ENCODE data around the gene HDX.
"Not testable (repeated sequence)": the region's sequence is repeated elsewhere in the genome, so short reads cannot be mapped to it uniquely, and the experiment has no call there.

The HDX gene

GRCh38 chrX:84501798-84502628 is at the start of gene HDX:
Gene HDX, minus strand, starts transcription at chrX:84502453. Its CDS starts 27,056 bp downstream, at chrX:84475397.
- DNase-seq (ENCODE audit: low spot score), result peak; percentile 65

GRCh38 chrX:84541315-84541714 is 39.1 kb upstream of the HDX start:
- not testable (repeated sequence) for DNase-seq (ENCODE audit: low spot score)

- DNase-seq (ENCODE audit: low spot score), result not testable (repeated sequence)
Observed at GRCh38 chrX:84537627-84538026, 35.4 kb upstream of the HDX start.

GRCh38 chrX:84488426-84488825 is 13.8 kb downstream of the HDX start:
- no peak for DNase-seq (ENCODE audit: low spot score)

- DNase-seq (ENCODE audit: low spot score), result no peak
Observed at GRCh38 chrX:84487365-84488353, 14.6 kb downstream of the HDX start.

- no peak for DNase-seq (ENCODE audit: low spot score)
Observed at GRCh38 chrX:84479086-84479485, 23.2 kb downstream of the HDX start.

GRCh38 chrX:84477114-84477513 is 25.1 kb downstream of the HDX start:
- no peak for DNase-seq (ENCODE audit: low spot score)

GRCh38 chrX:84475596-84475995 is 26.7 kb downstream of the HDX start:
- DNase-seq (ENCODE audit: low spot score), result no peak

GRCh38 chrX:84475101-84475500 is 27.2 kb downstream of the HDX start:
- no peak for DNase-seq (ENCODE audit: low spot score)

GRCh38 chrX:84469226-84469625 is 33.0 kb downstream of the HDX start:
- no peak for DNase-seq (ENCODE audit: low spot score)

GRCh38 chrX:84467898-84468297 is 34.4 kb downstream of the HDX start:
- DNase-seq (ENCODE audit: low spot score), result no peak

GRCh38 chrX:84453351-84454246 is 48.7 kb downstream of the HDX start:
- DNase-seq (ENCODE audit: low spot score), result no peak

GRCh38 chrX:84441143-84441542 is 61.1 kb downstream of the HDX start:
- no peak for DNase-seq (ENCODE audit: low spot score)

GRCh38 chrX:84415140-84415539 is 87.1 kb downstream of the HDX start:
- no peak for DNase-seq (ENCODE audit: low spot score)

GRCh38 chrX:84363663-84364062 is 138.6 kb downstream of the HDX start:
- DNase-seq (ENCODE audit: low spot score), result no peak

- DNase-seq (ENCODE audit: low spot score), result no peak
Observed at GRCh38 chrX:84363051-84363450, 139.2 kb downstream of the HDX start.

GRCh38 chrX:84362184-84362838 is 139.9 kb downstream of the HDX start:
- no peak for DNase-seq (ENCODE audit: low spot score)

GRCh38 chrX:84358271-84358670 is 144.0 kb downstream of the HDX start:
- no peak for DNase-seq (ENCODE audit: low spot score)

GRCh38 chrX:84357296-84357695 is 145.0 kb downstream of the HDX start:
- no peak for DNase-seq (ENCODE audit: low spot score)

- no peak for DNase-seq (ENCODE audit: low spot score)
Observed at GRCh38 chrX:84340968-84341367, 161.3 kb downstream of the HDX start.
